A172 (cell line): ENCODE measurements around the gene NETO1. TPM values are rescaled to one million over a fixed set of nuclear protein-coding genes. Genes with fewer than 3 reads are reported as not detected.

ENCODE experiments used
- DNase-seq: peaks from one replicate; pipeline ENCODE4 v3.0.0-alpha.2; 2015; ENCODE audit warnings: low spot score
- total RNA-seq: library from RNA; depleted of rRNA; stranded (reverse); fragments of >200 nt; shearing (Covaris generic); gene quantifications from 2 replicates; pipeline ENCODE4 v1.2.3, GENCODE V29; 2014

Gene NETO1
- total RNA-seq, 1 experiment from 2014 or later = 27.4 TPM

DNA sequence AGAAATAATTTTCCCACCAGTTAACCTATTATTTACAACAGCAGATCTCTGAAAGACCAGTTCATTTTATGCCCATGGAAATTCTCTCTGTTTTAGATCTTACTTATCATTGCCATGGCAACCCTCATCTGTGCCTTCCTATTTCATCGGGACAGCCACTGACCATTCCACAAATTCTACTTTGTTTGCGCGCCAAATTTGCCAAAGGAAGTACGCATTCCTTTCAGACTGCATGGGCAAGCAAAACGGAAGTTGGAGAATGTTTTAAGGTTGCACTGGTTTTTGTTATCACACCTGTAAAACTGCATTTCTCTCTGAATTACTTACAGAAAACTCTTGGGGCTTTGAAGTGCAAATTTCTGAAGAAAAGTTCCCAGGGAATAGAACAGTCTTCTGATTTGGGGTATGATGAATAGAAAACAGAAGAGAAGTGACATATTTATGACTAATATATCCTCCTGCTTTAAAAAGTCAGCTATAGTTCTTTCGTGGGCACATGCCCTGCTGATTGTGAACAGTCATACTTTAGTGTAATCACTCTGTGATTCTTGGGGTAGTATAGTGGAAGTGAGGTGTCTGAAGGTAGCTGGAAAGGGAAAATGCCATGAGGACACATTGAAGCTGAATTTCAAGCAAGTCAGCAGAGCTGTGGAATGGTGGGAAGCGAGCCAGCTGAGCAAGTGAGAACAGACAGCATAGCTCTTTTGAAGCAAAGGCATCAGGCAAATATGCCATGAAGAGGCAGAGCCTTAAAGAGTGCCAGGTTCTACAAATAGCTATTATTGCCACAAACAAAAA, 20.9 kb downstream of the NETO1 start:
- no peak for DNase-seq

GRCh38 chr18:72843743-72844142, 24.0 kb downstream of the NETO1 start:
- no peak for DNase-seq

- DNase-seq = no peak
These were observed 27.7 kb downstream of the NETO1 start for GRCh38 chr18:72840109-72840508.

DNA sequence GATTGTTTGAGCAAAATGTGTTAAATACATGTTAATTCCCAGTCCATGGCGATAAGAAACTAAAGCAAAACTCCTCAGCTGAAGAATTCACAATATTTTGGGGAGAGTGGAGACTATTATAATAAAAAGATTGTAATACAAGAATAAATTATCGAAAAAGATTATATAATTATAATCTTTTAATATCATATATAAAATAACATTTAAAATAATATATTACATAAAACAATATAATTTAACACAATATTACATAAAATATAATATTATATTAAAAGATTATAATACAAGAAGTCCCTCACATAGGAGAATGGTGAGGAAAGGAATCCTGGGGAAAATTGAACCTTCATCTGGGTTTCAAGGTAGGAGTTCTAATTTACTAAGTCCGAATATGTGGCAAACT, 33.1 kb downstream of the NETO1 start:
- DNase-seq = no peak

- DNase-seq = peak; percentile 7
These were observed 34.3 kb downstream of the NETO1 start for GRCh38 chr18:72833471-72833870.

- DNase-seq = no peak
These were observed 37.7 kb downstream of the NETO1 start for GRCh38 chr18:72830109-72830508.

- no peak for DNase-seq
These were observed 39.2 kb downstream of the NETO1 start for GRCh38 chr18:72828601-72829000.

DNA sequence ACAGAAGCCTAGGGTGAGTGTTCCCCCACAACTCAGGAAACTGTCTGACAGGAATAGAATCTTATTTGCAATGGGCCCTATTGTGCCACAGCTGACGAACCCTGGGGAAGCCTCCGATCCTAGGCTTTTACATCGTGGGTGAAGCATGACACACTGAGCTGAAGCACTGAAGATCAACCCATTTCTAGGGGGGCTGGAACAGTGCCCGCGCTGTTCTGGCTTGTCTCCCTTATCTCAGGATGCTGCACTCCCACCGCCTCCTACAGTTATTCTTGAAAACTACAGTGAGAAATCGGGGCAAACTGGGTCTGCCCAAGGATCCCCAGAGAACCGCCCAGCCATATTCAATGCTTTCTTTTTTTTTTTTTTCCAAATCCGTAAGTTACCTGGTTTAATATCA, 41.1 kb downstream of the NETO1 start:
- no peak for DNase-seq

DNA sequence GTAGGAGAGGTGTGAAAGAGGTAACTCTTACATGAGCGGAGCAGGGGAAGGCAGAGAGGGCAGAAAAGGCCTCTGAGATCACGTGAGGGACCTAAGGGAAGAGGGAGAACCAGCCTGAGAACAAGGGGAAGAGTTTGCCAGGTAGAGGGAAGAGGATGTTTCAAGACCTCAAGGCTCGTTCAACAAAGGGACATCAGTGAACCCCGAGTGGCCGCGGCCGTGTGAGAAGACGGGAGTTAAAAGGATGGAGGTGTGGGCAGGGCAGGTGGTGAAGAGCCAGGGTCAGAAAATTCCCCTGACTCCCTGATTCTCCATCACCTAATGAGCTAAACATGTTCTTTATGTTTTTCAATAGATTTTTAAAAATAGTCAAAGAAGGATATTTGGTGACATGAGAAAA, 44.4 kb downstream of the NETO1 start:
- DNase-seq = no peak

- DNase-seq = no peak
These were observed 45.6 kb downstream of the NETO1 start for GRCh38 chr18:72822202-72822601.

- DNase-seq = no peak
These were observed 47.2 kb downstream of the NETO1 start for GRCh38 chr18:72820571-72820970.

GRCh38 chr18:72819050-72819449, 48.7 kb downstream of the NETO1 start:
- DNase-seq = no peak

- no peak for DNase-seq
These were observed 56.7 kb downstream of the NETO1 start for GRCh38 chr18:72811047-72811446.

- DNase-seq = no peak
These were observed 59.1 kb downstream of the NETO1 start for GRCh38 chr18:72808680-72809079.

- DNase-seq = no peak
These were observed 68.7 kb downstream of the NETO1 start for GRCh38 chr18:72799106-72799505.

DNA sequence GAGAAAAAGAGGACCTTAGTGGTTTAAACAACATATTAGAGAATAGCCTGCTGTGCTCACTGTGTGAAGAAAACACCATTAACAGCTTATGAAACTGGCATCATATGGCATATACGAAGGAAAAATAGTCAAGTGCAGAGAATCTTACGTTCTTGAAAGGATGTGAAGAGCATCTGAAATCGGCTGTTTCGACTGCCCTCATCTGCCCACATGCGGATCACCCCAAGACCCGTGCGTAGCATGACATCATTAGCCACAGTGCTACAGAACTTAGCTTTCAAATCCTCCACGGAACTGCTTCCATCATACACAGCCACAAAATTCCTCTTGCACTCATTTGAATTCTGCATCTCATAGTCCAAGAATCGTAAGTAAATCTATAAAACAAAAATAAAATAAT, 84.3 kb downstream of the NETO1 start:
- DNase-seq = no peak

- no peak for DNase-seq
These were observed 92.9 kb downstream of the NETO1 start for GRCh38 chr18:72774914-72775313.

- DNase-seq = no peak
These were observed 94.9 kb downstream of the NETO1 start for GRCh38 chr18:72772916-72773315.

DNA sequence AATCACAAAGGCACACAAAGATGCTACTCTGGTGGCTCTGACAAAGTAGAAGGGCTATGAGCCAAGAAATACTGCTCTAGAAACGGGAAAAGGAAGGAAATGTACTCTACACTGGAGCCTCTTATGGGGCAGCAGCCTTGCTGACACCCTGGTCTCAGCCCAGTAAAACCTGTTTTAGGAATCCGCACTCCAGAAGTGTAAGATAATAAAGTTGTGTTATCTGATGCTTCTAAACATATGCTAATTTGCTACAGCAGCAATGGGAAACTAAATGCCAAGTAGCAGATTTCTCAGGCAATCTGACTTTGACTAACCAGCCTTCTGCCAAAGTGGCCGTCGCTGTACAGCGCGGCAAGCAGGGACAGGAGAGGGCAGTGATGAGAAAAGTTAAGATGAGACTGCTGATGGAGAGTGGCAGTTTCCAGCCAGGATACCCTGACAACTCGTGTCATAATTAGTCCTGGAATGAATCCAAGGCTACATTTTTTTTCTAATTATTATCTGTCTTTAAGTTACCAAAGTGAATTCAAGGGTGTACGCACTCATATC, 99.0 kb downstream of the NETO1 start:
- no peak for DNase-seq

DNA sequence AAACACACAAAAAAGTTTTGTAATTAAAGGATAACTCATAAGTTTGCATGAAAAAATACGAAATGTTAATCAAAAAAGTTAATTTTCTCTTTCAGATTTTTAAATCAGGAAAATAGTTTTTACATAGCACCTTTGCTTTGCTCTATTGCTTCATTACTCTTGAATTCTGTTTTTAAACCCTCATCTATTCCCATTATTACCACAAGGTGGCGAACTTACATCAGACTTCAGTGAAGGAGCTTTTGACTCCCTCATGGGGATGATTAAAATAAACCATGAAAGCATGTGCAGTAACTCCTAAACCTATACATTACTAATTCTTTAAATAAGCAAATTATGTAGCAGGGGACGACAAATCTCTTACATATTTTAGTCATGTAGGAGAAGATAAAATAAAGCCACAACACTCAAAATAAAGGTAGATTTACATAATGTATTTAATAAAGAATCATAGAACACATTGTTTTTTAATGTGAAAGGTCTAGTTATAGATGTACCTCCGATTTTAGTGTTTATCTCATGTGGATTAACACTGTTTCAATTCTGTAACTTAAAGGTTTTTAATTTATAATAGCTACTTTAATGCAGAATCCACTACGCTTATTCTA, 105.2 kb downstream of the NETO1 start:
- no peak for DNase-seq

DNA sequence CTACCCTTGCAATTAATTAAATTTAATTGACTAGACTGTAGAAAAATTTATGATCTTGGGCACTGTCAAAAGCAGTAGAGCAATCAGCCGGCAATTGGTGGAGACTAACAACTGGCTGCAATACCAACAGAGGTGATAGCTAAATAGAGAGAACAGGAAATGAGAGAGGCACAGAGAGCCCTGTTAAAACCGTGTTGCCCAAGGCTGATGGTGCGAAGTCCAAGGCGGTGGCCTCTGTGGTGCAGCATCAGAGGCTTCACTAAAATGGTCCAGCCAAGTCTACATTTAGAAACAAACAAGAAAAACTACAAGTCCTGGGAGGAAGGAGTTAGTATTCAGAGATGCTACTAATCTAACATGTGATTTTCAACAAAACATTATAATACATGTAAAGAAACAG, 115.6 kb downstream of the NETO1 start:
- DNase-seq = no peak

DNA sequence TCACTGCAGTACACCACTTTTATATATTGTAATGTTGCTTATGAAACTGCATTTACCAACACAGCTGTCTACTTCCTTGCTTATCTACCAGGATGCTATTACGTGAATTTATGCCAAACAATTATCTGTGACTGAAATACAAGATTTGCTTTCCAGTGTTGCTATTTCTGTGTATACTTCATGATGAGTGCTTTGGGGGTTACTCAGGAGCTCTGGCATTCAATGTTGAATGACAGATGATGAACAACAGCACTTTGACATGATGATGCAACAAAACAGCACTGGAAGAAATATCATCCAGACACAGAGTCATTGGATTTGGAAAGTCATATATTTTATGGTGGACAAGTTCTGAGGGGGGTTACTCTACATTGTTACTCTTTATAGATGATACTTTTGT, 125.8 kb downstream of the NETO1 start:
- DNase-seq = peak; percentile 37

DNA sequence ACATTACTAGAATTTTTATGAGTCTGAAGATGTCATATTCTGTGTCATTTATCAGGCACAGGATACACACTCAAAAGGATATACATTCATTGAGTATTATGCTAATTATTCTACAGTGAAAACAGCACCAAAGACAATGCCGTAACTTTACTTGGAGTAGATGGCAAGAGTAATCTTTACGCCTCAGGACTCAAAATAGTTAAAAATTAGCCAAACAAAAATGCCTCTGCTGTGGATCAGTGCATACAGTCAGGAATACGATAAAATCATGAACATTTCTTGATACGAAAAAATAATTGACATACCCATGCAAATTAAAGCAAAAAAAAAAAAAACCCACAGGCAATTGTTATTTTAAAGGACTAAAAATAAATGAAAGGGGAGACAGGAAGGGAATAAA, 129.7 kb downstream of the NETO1 start:
- DNase-seq = no peak
